ENCODE data around the gene SCG2. TPM values are rescaled to one million over a fixed set of nuclear protein-coding genes. Genes with fewer than 3 reads are reported as not detected.

SCG2 gene, protein sequence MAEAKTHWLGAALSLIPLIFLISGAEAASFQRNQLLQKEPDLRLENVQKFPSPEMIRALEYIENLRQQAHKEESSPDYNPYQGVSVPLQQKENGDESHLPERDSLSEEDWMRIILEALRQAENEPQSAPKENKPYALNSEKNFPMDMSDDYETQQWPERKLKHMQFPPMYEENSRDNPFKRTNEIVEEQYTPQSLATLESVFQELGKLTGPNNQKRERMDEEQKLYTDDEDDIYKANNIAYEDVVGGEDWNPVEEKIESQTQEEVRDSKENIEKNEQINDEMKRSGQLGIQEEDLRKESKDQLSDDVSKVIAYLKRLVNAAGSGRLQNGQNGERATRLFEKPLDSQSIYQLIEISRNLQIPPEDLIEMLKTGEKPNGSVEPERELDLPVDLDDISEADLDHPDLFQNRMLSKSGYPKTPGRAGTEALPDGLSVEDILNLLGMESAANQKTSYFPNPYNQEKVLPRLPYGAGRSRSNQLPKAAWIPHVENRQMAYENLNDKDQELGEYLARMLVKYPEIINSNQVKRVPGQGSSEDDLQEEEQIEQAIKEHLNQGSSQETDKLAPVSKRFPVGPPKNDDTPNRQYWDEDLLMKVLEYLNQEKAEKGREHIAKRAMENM
- 57.7 and 79.7 TPM in 2 replicates for total RNA-seq (2014; rRNA removed; shearing (Covaris generic))

DNA sequence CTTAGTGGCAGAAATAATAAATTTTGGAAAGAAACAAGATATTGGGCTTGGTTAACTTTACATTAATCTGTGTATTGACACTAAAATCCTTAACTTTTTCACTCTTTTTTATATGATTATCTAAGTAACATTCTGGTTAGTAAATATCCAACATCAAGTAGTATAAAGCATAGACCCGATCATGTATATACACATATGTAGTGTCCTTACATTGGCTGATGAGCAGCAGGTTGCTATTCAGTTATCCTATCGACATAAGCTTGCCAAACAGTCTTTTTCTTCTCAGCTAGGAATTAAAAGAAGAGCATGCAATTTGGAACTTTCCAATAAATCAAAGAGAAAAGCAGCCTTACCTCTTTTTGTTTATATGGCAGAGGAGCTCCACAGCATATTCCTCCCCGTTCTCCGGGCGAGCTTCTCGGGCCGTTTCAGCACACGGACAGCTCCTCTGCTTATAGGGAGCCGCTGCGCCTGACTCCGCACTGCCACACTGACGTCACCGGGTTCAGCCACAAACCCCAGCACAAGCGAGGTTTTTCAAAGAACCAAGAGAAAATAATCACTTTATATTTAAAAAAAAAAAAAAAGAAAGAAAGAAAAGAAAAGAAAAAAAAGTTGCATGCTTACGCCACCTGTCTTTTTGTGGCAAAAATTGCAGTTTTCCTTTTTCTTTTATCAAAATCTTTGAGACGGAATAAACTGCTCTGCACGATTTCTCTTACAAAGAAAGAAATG lies at the start of gene SCG2:
SCG2 (minus strand) TSS at position 430 of the 735 bp plus-strand sequence. CDS start 3,079 bp downstream, outside the sequence.
- DNase-seq (ENCODE audit: low read depth), result peak; percentile 89

- DNase-seq (ENCODE audit: low read depth), result no peak
These were observed 47.7 kb upstream of the SCG2 start for GRCh38 chr2:223649554-223650533.

DNA sequence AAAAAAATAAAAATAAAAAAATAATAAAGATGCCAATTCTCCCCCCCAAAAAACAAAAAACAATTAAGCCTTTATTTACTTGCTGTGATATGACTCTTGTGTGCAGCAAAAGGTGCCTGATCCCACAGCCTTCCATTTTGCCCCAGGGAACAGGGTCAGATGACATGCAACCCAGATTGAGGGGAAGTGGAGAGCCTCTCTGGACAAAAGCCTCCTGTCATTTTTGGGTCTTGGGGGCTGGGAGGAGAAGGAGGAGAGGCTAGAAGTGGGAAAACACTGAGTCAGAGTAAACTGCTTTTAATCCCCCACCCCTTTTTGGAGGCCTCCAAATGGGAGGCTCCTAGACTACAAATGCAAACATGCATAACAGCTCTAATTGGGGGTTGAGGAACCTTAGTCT lies 46.6 kb upstream of the SCG2 start:
- DNase-seq (ENCODE audit: low read depth), result peak; percentile 53

DNA sequence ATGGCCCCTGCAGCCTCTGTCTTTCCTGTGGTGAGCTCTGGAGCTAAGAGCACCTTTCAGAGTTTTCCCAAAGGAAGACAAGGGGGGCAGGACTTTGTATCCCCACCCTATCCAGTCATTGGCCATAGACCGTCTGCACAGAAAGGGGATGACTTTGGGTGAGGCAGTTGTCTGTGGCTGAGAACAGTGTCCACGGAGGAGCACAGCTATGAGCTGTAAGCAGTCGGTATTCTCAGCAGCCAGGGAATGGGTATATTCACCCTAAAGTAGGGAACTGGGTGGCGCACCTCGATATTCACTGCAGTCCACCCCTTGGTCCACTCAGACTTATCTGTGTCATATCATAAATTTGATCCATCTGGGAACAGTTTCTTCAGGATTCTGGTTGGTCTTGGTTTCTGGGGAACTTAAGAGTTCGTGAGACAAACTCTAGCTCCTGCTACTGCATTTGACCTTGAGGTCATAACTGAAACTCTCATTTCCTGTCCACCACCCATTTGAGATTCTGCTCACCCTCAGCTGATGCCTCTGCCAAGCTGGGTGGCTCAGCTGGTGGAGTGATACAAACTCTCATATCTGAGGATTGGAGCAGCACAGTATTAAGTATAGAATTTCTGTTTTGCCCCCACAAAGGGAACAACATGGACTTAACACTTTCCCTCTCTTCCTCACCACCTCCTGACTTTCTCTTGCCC lies 45.2 kb upstream of the SCG2 start:
- peak; percentile 46 for DNase-seq (ENCODE audit: low read depth)

- no peak for DNase-seq (ENCODE audit: low read depth)
These were observed 42.0 kb upstream of the SCG2 start for GRCh38 chr2:223644136-223644535.

- DNase-seq (ENCODE audit: low read depth), result no peak
These were observed 41.1 kb upstream of the SCG2 start for GRCh38 chr2:223643309-223643708.

- no peak for DNase-seq (ENCODE audit: low read depth)
These were observed 40.3 kb upstream of the SCG2 start for GRCh38 chr2:223642506-223642905.

- peak; percentile 69 for DNase-seq (ENCODE audit: low read depth)
These were observed 38.9 kb upstream of the SCG2 start for GRCh38 chr2:223641082-223641481.

- peak; percentile 19 for DNase-seq (ENCODE audit: low read depth)
These were observed 32.9 kb upstream of the SCG2 start for GRCh38 chr2:223635080-223635479.

DNA sequence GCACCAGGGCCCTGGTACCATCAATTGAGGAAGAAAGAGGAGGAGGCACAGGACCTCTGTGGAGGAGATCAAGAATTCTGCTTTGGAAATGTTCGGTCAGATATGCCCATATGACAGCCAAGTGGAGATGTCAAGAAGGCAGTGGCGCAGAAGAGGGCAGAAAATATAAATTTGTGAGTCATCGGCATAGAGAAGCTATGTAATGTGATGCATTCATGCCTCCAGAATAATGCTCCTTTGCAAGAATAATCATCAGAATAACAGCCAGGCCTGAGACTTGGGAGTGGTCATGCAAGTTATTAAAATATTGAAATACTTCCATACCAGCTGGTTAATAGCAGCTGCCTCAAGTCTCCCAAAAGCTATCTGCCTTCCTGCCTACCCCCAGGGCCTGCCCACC lies 32.1 kb upstream of the SCG2 start:
- DNase-seq (ENCODE audit: low read depth), result no peak

DNA sequence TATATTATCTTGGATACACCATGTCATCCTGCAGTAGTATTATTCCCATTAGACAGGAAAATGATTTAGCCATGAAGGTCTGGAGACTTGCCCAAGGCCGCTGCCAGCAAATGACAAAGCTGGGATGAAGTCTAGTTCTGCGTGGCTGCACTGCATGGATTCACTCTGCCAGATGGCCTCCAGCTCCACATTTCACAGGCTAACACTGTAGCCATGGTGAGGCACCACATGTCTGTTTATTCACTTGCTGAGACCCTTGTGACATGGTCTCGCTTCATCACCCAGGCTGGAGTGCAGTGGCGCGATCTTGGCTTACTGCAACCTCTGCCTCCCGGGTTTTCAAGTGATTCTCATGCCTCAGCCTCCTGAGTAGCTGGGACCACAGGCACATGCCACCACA lies 31.5 kb upstream of the SCG2 start:
- DNase-seq (ENCODE audit: low read depth), result peak; percentile 51

GRCh38 chr2:223632826-223633225 lies 30.7 kb upstream of the SCG2 start:
- no peak for DNase-seq (ENCODE audit: low read depth)

DNA sequence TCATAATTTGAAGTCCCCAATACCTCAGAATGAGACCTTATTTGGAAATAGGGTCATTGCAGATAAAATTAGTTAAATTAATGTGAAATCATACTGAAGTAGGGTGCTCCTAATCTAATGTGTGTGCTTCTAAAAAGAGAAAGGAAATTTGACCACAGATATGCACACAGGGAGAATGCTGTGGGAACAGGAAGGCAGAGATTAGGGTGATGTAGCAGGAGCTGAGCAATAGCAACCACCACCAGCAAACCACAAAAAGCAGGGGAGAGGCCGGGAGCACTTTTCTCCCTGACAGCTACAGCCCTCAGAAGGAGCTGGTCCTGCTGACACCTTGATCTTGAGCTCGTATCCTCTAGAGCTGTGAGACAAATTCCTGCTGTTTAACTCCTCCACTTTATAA lies 24.6 kb upstream of the SCG2 start:
- DNase-seq (ENCODE audit: low read depth), result peak; percentile 94

GRCh38 chr2:223625652-223626051 lies 23.5 kb upstream of the SCG2 start:
- DNase-seq (ENCODE audit: low read depth), result no peak

DNA sequence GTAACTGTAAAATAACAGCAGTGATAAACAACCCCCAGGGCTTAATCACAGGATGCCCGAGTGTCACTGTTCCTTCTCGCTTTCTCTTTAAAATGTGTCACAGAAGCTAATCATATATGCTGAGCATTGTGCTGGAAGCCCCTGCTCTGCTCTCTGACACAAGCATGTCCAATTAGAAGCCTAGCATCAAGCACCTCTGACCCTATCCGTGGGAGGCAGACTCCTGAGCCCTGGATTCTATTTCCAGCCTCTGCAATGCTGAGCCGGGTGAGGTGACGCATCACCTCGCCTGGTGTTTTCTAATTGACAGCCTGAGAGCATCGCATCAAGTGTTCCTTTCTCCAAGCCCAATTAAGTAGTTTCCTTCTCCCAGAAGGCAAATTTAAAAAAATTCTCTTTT lies 19.7 kb upstream of the SCG2 start:
- no peak for DNase-seq (ENCODE audit: low read depth)

- no peak for DNase-seq (ENCODE audit: low read depth)
These were observed 17.4 kb upstream of the SCG2 start for GRCh38 chr2:223619486-223620129.

- DNase-seq (ENCODE audit: low read depth), result no peak
These were observed 16.2 kb upstream of the SCG2 start for GRCh38 chr2:223618172-223619035.

- DNase-seq (ENCODE audit: low read depth), result no peak
These were observed 12.4 kb upstream of the SCG2 start for GRCh38 chr2:223614534-223614933.

Measured in RPMI7951 (cell line).